Measurements from ENCODE around the gene SLC25A33.
A peak's percentile ranks its signal among the peaks of the same experiment; 100 is the strongest.

Gene SLC25A33, protein sequence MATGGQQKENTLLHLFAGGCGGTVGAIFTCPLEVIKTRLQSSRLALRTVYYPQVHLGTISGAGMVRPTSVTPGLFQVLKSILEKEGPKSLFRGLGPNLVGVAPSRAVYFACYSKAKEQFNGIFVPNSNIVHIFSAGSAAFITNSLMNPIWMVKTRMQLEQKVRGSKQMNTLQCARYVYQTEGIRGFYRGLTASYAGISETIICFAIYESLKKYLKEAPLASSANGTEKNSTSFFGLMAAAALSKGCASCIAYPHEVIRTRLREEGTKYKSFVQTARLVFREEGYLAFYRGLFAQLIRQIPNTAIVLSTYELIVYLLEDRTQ

GRCh38 chr1:9539165-9539828 lies at the start of gene SLC25A33:
TSS of gene SLC25A33 (plus strand) at chr1:9539465. CDS start at chr1:9539692, 227 bp downstream.
- Histone ChIP-seq H3K9ac (ENCODE audit: insufficient read length) (peak within 1 kb of the TSS; percentile 76), H3K27ac (peak within 1 kb of the TSS; percentile 77), H3K36me3 (ENCODE audit: insufficient read depth, low read length) (no peaks in the 10 kb centered on the region), H3K9me3 (ENCODE audit: low read depth, low read length) (no peaks in the 10 kb centered on the region), H3K4me3 (peak within 1 kb of the TSS; percentile 84)
- TF ChIP-seq EZH2 (IDR thresholded peaks at IDR 0.05) = no peak
- peak; percentile 86 for TF ChIP-seq POLR2AphosphoS5 (IDR thresholded peaks at IDR 0.05; ENCODE audit: borderline replicate concordance, low read depth, low read length)
- peak; percentile 72 for DNase-seq (ENCODE audit: low read depth, low spot score)

GRCh38 chr1:9490605-9491339 lies 48.5 kb upstream of the SLC25A33 start:
- no peaks in the 10 kb centered on the region for H3K36me3 ChIP-seq (ENCODE audit: insufficient read depth, low read length)
- H3K9ac ChIP-seq (ENCODE audit: insufficient read length) = no peak overlapping the region
- TF ChIP-seq POLR2AphosphoS5 (IDR thresholded peaks at IDR 0.05; ENCODE audit: borderline replicate concordance, low read depth, low read length) (no peak), FOXP2 (optimal IDR thresholded peaks at IDR 0.05; ENCODE audit: control extremely low read depth, extremely low read length, insufficient read depth) (no peak), EZH2 (IDR thresholded peaks at IDR 0.05) (no peak)
- no peaks in the 10 kb centered on the region for H3K9me3 ChIP-seq (ENCODE audit: low read depth, low read length)
- H3K4me3 ChIP-seq = no peak overlapping the region
- DNase-seq (ENCODE audit: low read depth, low spot score) = peak; percentile 3
- H3K27ac ChIP-seq = no peak overlapping the region

DNA sequence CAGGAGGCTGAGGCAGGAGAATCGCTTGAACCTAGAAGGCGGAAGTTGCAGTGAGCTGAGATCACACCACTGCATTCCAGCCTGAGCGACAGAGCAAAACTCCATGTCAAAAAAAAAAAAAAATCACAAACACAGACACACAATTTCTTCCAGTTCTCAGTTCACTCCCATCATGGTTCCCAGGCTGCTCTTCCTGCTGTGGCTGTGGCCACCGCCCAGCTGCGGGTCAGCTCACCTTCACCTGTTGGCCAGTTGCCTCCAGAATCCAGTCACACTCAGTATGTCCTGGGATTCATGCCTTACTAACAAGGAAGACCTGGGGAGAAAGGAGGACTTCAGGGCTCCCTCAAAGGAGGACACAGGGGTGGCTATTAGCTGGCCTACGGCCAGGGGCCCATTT lies 45.9 kb upstream of the SLC25A33 start:
- TF ChIP-seq POLR2AphosphoS5 (IDR thresholded peaks at IDR 0.05; ENCODE audit: borderline replicate concordance, low read depth, low read length) = no peak
- no peak for TF ChIP-seq FOXP2 (optimal IDR thresholded peaks at IDR 0.05; ENCODE audit: control extremely low read depth, extremely low read length, insufficient read depth)
- no peak for TF ChIP-seq EZH2 (IDR thresholded peaks at IDR 0.05)
- DNase-seq (ENCODE audit: low read depth, low spot score) = no peak
- no peak overlapping the region for H3K4me3 ChIP-seq
- no peaks in the 10 kb centered on the region for H3K36me3 ChIP-seq (ENCODE audit: insufficient read depth, low read length)
- H3K9me3 ChIP-seq (ENCODE audit: low read depth, low read length) = no peaks in the 10 kb centered on the region
- no peak overlapping the region for H3K9ac ChIP-seq (ENCODE audit: insufficient read length)
- no peak overlapping the region for H3K27ac ChIP-seq

GRCh38 chr1:9494936-9495758 lies 44.1 kb upstream of the SLC25A33 start:
- no peak overlapping the region for H3K27ac ChIP-seq
- H3K9ac ChIP-seq (ENCODE audit: insufficient read length) = peak overlapping the region; percentile 43
- H3K36me3 ChIP-seq (ENCODE audit: insufficient read depth, low read length) = no peaks in the 10 kb centered on the region
- peak; percentile 85 for TF ChIP-seq FOXP2 (optimal IDR thresholded peaks at IDR 0.05; ENCODE audit: control extremely low read depth, extremely low read length, insufficient read depth)
- no peak for TF ChIP-seq EZH2 (IDR thresholded peaks at IDR 0.05)
- peak overlapping the region; percentile 76 for H3K4me3 ChIP-seq
- H3K9me3 ChIP-seq (ENCODE audit: low read depth, low read length) = no peaks in the 10 kb centered on the region
- DNase-seq (ENCODE audit: low read depth, low spot score) = no peak

- no peaks in the 10 kb centered on the region for H3K9me3 ChIP-seq (ENCODE audit: low read depth, low read length)
- TF ChIP-seq EZH2 (IDR thresholded peaks at IDR 0.05) (no peak), POLR2AphosphoS5 (IDR thresholded peaks at IDR 0.05; ENCODE audit: borderline replicate concordance, low read depth, low read length) (no peak), FOXP2 (optimal IDR thresholded peaks at IDR 0.05; ENCODE audit: control extremely low read depth, extremely low read length, insufficient read depth) (no peak)
- H3K4me3 ChIP-seq = no peak overlapping the region
- no peak overlapping the region for H3K9ac ChIP-seq (ENCODE audit: insufficient read length)
- no peaks in the 10 kb centered on the region for H3K36me3 ChIP-seq (ENCODE audit: insufficient read depth, low read length)
- no peak overlapping the region for H3K27ac ChIP-seq
- DNase-seq (ENCODE audit: low read depth, low spot score) = no peak
These were observed 43.4 kb upstream of the SLC25A33 start for GRCh38 chr1:9495854-9496374.

GRCh38 chr1:9500756-9501754 lies 38.2 kb upstream of the SLC25A33 start:
- no peak for DNase-seq (ENCODE audit: low read depth, low spot score)
- no peak overlapping the region for H3K27ac ChIP-seq
- H3K9ac ChIP-seq (ENCODE audit: insufficient read length) = no peak overlapping the region
- H3K36me3 ChIP-seq (ENCODE audit: insufficient read depth, low read length) = no peaks in the 10 kb centered on the region
- no peaks in the 10 kb centered on the region for H3K9me3 ChIP-seq (ENCODE audit: low read depth, low read length)
- no peak for TF ChIP-seq FOXP2 (optimal IDR thresholded peaks at IDR 0.05; ENCODE audit: control extremely low read depth, extremely low read length, insufficient read depth)
- no peak for TF ChIP-seq EZH2 (IDR thresholded peaks at IDR 0.05)
- TF ChIP-seq POLR2AphosphoS5 (IDR thresholded peaks at IDR 0.05; ENCODE audit: borderline replicate concordance, low read depth, low read length) = no peak
- no peak overlapping the region for H3K4me3 ChIP-seq
